Dendritic cell treated with granulocyte-macrophage colony-stimulating factor and Interleukin-4, amounts not matched to agents 40 ng/mL and 50 ng/mL, for 4 days (primary cell): ENCODE results near the gene SMIM10L2A.

ENCODE experiments used
- H3K27ac Mint-ChIP-seq: one replicate; pipeline ENCODE4 v1.8.0; 2022; ENCODE audit warnings: mild to moderate bottlenecking, mixed read lengths
- H3K27me3 Mint-ChIP-seq: one replicate; pipeline ENCODE4 v1.8.0; 2022; ENCODE audit warnings: mild to moderate bottlenecking, mixed read lengths
- H3K36me3 Mint-ChIP-seq: one replicate; pipeline ENCODE4 v1.8.0; 2022; ENCODE audit warnings: low read depth, mixed read lengths
- H3K4me1 Mint-ChIP-seq: one replicate; pipeline ENCODE4 v1.8.0; 2022; ENCODE audit warnings: low read depth, mixed read lengths
- H3K4me3 Mint-ChIP-seq: one replicate; pipeline ENCODE4 v1.8.0; 2022; ENCODE audit warnings: mild to moderate bottlenecking, moderate library complexity, mixed read lengths
- H3K9me3 Mint-ChIP-seq: one replicate; pipeline ENCODE4 v1.8.0; 2022; ENCODE audit warnings: mixed read lengths
- intact Hi-C: fragments of 100-400 bp; cut with micrococcal nuclease; formaldehyde crosslinking; loops from one replicate; pipeline ENCODE4 v1.15.0; 2022

Gene SMIM10L2A

GRCh38 chrX:135431886-135432285 lies 10.1 kb downstream of the SMIM10L2A start:
- no peaks in the 10 kb centered on the region for H3K36me3 Mint-ChIP-seq
- no peak overlapping the region for H3K4me3 Mint-ChIP-seq
- no peaks in the 10 kb centered on the region for H3K4me1 Mint-ChIP-seq
- peaks cover 9% of the 10 kb centered on the region for H3K9me3 Mint-ChIP-seq
- H3K27ac Mint-ChIP-seq, result no peak overlapping the region
- intact Hi-C loops, result no loop called here
- H3K27me3 Mint-ChIP-seq, result peaks cover 25% of the 10 kb centered on the region

- Mint-ChIP-seq H3K27ac (no peak overlapping the region), H3K4me1 (no peaks in the 10 kb centered on the region), H3K27me3 (peaks cover 21% of the 10 kb centered on the region), H3K9me3 (peaks cover 9% of the 10 kb centered on the region), H3K36me3 (no peaks in the 10 kb centered on the region), H3K4me3 (no peak overlapping the region)
- intact Hi-C loops, result no loop called here
These were observed 10.7 kb downstream of the SMIM10L2A start for GRCh38 chrX:135432453-135432852.

- Mint-ChIP-seq H3K4me3 (no peak overlapping the region), H3K36me3 (no peaks in the 10 kb centered on the region), H3K4me1 (no peaks in the 10 kb centered on the region), H3K27me3 (peaks cover 21% of the 10 kb centered on the region), H3K9me3 (peaks cover 9% of the 10 kb centered on the region), H3K27ac (no peak overlapping the region)
- intact Hi-C loops, result no loop called here
These were observed 11.3 kb downstream of the SMIM10L2A start for GRCh38 chrX:135432881-135433521.

- Mint-ChIP-seq H3K27me3 (peaks cover 21% of the 10 kb centered on the region), H3K27ac (no peak overlapping the region), H3K4me1 (no peaks in the 10 kb centered on the region), H3K9me3 (peaks cover 9% of the 10 kb centered on the region), H3K36me3 (no peaks in the 10 kb centered on the region), H3K4me3 (no peak overlapping the region)
- intact Hi-C loops, result no loop called here
These were observed 11.9 kb downstream of the SMIM10L2A start for GRCh38 chrX:135433531-135434257.

- intact Hi-C loops, result no loop called here
- no peak overlapping the region for H3K4me3 Mint-ChIP-seq
- H3K27ac Mint-ChIP-seq, result no peak overlapping the region
- peaks cover 9% of the 10 kb centered on the region for H3K9me3 Mint-ChIP-seq
- no peaks in the 10 kb centered on the region for H3K4me1 Mint-ChIP-seq
- peaks cover 17% of the 10 kb centered on the region for H3K27me3 Mint-ChIP-seq
- H3K36me3 Mint-ChIP-seq, result no peaks in the 10 kb centered on the region
These were observed 12.8 kb downstream of the SMIM10L2A start for GRCh38 chrX:135434258-135435138.

- intact Hi-C loops, result no loop called here
These were observed 13.6 kb downstream of the SMIM10L2A start for GRCh38 chrX:135435139-135435922.

GRCh38 chrX:135435933-135436332 lies 14.2 kb downstream of the SMIM10L2A start:
- intact Hi-C loops, result no loop called here
- Mint-ChIP-seq H3K27ac (no peak overlapping the region), H3K9me3 (peaks cover 9% of the 10 kb centered on the region), H3K4me3 (no peak overlapping the region), H3K4me1 (no peaks in the 10 kb centered on the region), H3K27me3 (peaks cover 9% of the 10 kb centered on the region), H3K36me3 (no peaks in the 10 kb centered on the region)

More at GRCh38 chrX:135435139-135435922, 13.6 kb downstream of the SMIM10L2A start:
- no peak overlapping the region for H3K27ac Mint-ChIP-seq
- no peaks in the 10 kb centered on the region for H3K36me3 Mint-ChIP-seq
- no peaks in the 10 kb centered on the region for H3K4me1 Mint-ChIP-seq
- H3K27me3 Mint-ChIP-seq, result peaks cover 15% of the 10 kb centered on the region
- peaks cover 9% of the 10 kb centered on the region for H3K9me3 Mint-ChIP-seq
- H3K4me3 Mint-ChIP-seq, result no peak overlapping the region

- Mint-ChIP-seq H3K27ac (no peak overlapping the region), H3K36me3 (no peaks in the 10 kb centered on the region), H3K9me3 (peaks cover 9% of the 10 kb centered on the region), H3K4me3 (no peak overlapping the region), H3K4me1 (no peaks in the 10 kb centered on the region), H3K27me3 (peaks cover 5% of the 10 kb centered on the region)
- intact Hi-C loops, result no loop called here
These were observed 14.7 kb downstream of the SMIM10L2A start for GRCh38 chrX:135436456-135436855.

- Mint-ChIP-seq H3K27me3 (peaks cover 6% of the 10 kb centered on the region), H3K4me1 (no peaks in the 10 kb centered on the region), H3K9me3 (peaks cover 9% of the 10 kb centered on the region), H3K4me3 (no peak overlapping the region), H3K36me3 (no peaks in the 10 kb centered on the region), H3K27ac (no peak overlapping the region)
- intact Hi-C loops, result no loop called here
These were observed 15.5 kb downstream of the SMIM10L2A start for GRCh38 chrX:135436966-135437866.

GRCh38 chrX:135437867-135438733 lies 16.4 kb downstream of the SMIM10L2A start:
- H3K4me1 Mint-ChIP-seq, result no peaks in the 10 kb centered on the region
- no peak overlapping the region for H3K4me3 Mint-ChIP-seq
- H3K36me3 Mint-ChIP-seq, result no peaks in the 10 kb centered on the region
- no peak overlapping the region for H3K27ac Mint-ChIP-seq
- H3K27me3 Mint-ChIP-seq, result peaks cover 3% of the 10 kb centered on the region
- H3K9me3 Mint-ChIP-seq, result peaks cover 9% of the 10 kb centered on the region
- intact Hi-C loops, result no loop called here

- H3K9me3 Mint-ChIP-seq, result peaks cover 9% of the 10 kb centered on the region
- H3K36me3 Mint-ChIP-seq, result no peaks in the 10 kb centered on the region
- intact Hi-C loops, result no loop called here
- no peaks in the 10 kb centered on the region for H3K4me1 Mint-ChIP-seq
- peaks cover 3% of the 10 kb centered on the region for H3K27me3 Mint-ChIP-seq
- H3K4me3 Mint-ChIP-seq, result no peak overlapping the region
- no peak overlapping the region for H3K27ac Mint-ChIP-seq
These were observed 16.9 kb downstream of the SMIM10L2A start for GRCh38 chrX:135438734-135439043.
